ENCODE measurements around the gene SCNM1. TPM values are rescaled to one million over a fixed set of nuclear protein-coding genes. Genes with fewer than 3 reads are reported as not detected.

The SCNM1 gene
- total RNA-seq, 4 donors from 2014 or later: 11.2 to 39.3 (median 21.4) TPM

- Histone ChIP-seq H3K27me3 (no peaks in the 10 kb centered on the region), H3K9me3 (no peaks in the 10 kb centered on the region), H3K27ac (replicated peaks in 1 of 4) (peak within 1 kb of the TSS in 2 of 4 donors; percentile 3 to 25), H3K4me3 (peak within 1 kb of the TSS; percentile 27 to 46 (median 32)), H3K4me1 (peaks cover 5 to 19% (median 17%) of the 10 kb centered on the region in 4 donors), H3K36me3 (peaks cover 13 to 61% (median 49%) of the 10 kb centered on the region in 4 donors)
- DNase-seq (ENCODE audit: extremely low spot score): no peak
- intact Hi-C loops (cut with DNase I): loop anchor here (2.0 to 5.0 kb wide), 2 partner anchors 58 to 129 kb away; no protein-coding TSS in a partner anchor
- WGBS: 64% methylated on average over 4 of the region's 4 CpGs
- TF ChIP-seq POLR2AphosphoS5 (IDR thresholded peaks at IDR 0.05) (no peak), POLR2A (IDR thresholded peaks at IDR 0.05; ENCODE audit: low read depth) (no peak), EP300 (IDR thresholded peaks at IDR 0.05) (no peak), CTCF (IDR thresholded peaks at IDR 0.05) (no peak)
These were observed 9.5 kb upstream of the SCNM1 start, which contains the start of gene TNFAIP8L2 for GRCh38 chr1:151156515-151156819. Gene TNFAIP8L2, plus strand, starts transcription at chr1:151156649. Its CDS starts 2,049 bp downstream, at chr1:151158698.

GRCh38 chr1:151157067-151157531, 8.8 kb upstream of the SCNM1 start:
- no peaks in the 10 kb centered on the region for H3K9me3 ChIP-seq
- H3K27me3 ChIP-seq: no peaks in the 10 kb centered on the region
- 71% methylated on average over 6 of the region's 6 CpGs for WGBS
- DNase-seq (ENCODE audit: extremely low spot score): no peak
- peaks cover 17 to 67% (median 55%) of the 10 kb centered on the region in 4 donors for H3K36me3 ChIP-seq
- peak overlapping the region; percentile 27 to 46 (median 32) for H3K4me3 ChIP-seq
- peaks cover 5 to 19% (median 17%) of the 10 kb centered on the region in 4 donors for H3K4me1 ChIP-seq
- no peak for TF ChIP-seq CTCF (IDR thresholded peaks at IDR 0.05)
- TF ChIP-seq POLR2AphosphoS5 (IDR thresholded peaks at IDR 0.05): no peak
- intact Hi-C loops (cut with DNase I): loop anchor here (2.0 to 5.0 kb wide), 2 partner anchors 58 to 130 kb away; no protein-coding TSS in a partner anchor
- H3K27ac ChIP-seq (replicated peaks in 1 of 4): peak overlapping the region in 2 of 4 donors; percentile 3 to 25

- TF ChIP-seq POLR2AphosphoS5 (IDR thresholded peaks at IDR 0.05): no peak
- no peak for TF ChIP-seq POLR2A (IDR thresholded peaks at IDR 0.05; ENCODE audit: low read depth)
- no peak for TF ChIP-seq EP300 (IDR thresholded peaks at IDR 0.05)
- no peak for TF ChIP-seq CTCF (IDR thresholded peaks at IDR 0.05)
- intact Hi-C loops (cut with DNase I): loop anchor here (5.0 kb wide), 1 partner anchor 131 kb away; no protein-coding TSS in a partner anchor
- H3K9me3 ChIP-seq: no peaks in the 10 kb centered on the region
- H3K4me1 ChIP-seq: peaks cover 5 to 26% (median 25%) of the 10 kb centered on the region in 4 donors
- no peak overlapping the region for H3K4me3 ChIP-seq
- DNase-seq (ENCODE audit: extremely low spot score): no peak
- peaks cover 17 to 67% (median 56%) of the 10 kb centered on the region in 4 donors for H3K36me3 ChIP-seq
- H3K27ac ChIP-seq (replicated peaks in 1 of 4): no peak overlapping the region
- H3K27me3 ChIP-seq: no peaks in the 10 kb centered on the region
- WGBS: 66% methylated on average over 5 of the region's 5 CpGs
These were observed 7.6 kb upstream of the SCNM1 start for GRCh38 chr1:151158326-151158725.

- H3K27me3 ChIP-seq: no peaks in the 10 kb centered on the region
- TF ChIP-seq EP300 (IDR thresholded peaks at IDR 0.05): no peak
- TF ChIP-seq POLR2AphosphoS5 (IDR thresholded peaks at IDR 0.05): no peak
- no peak for TF ChIP-seq CTCF (IDR thresholded peaks at IDR 0.05)
- TF ChIP-seq POLR2A (IDR thresholded peaks at IDR 0.05; ENCODE audit: low read depth): no peak
- no peak for DNase-seq (ENCODE audit: extremely low spot score)
- intact Hi-C loops (cut with DNase I): loop anchor here (5.0 kb wide), 1 partner anchor 132 kb away; no protein-coding TSS in a partner anchor
- peak overlapping the region in 1 of 4 donors; percentile 26 for H3K27ac ChIP-seq (replicated peaks in 1 of 4)
- peaks cover 17 to 67% (median 55%) of the 10 kb centered on the region in 4 donors for H3K36me3 ChIP-seq
- H3K4me3 ChIP-seq: no peak overlapping the region
- H3K4me1 ChIP-seq: peaks cover 5 to 31% (median 29%) of the 10 kb centered on the region in 4 donors
- H3K9me3 ChIP-seq: no peaks in the 10 kb centered on the region
- WGBS: 85% methylated on average over 21 of the region's 22 CpGs
These were observed 7.1 kb upstream of the SCNM1 start for GRCh38 chr1:151158751-151159251.

Measured in esophagus muscularis mucosa (tissue), 4 donors.